SU-DHL-6 (cell line): ENCODE measurements around the gene NTSR1.

Experiments used
- CTCF ChIP-seq: fragments of 200-600 bp; sonication (generic); IDR thresholded peaks from one replicate; pipeline ENCODE4 v1.5.1; 2017; ENCODE audit warnings: antibody characterized with exemption, mild to moderate bottlenecking, low read length, moderate library complexity; ENCODE audit not compliant: insufficient read depth, poor library complexity, severe bottlenecking
- EZH2phosphoT487 ChIP-seq: fragments of 200-600 bp; sonication (generic), shearing (Covaris generic); conservative IDR thresholded peaks from 2 replicates; pipeline ENCODE4 v1.6.1; 2018; ENCODE audit warnings: mild to moderate bottlenecking, antibody characterized with exemption, low read length, moderate library complexity, mixed read lengths

GRCh38 chr20:62779417-62779685, 70.7 kb downstream of the NTSR1 start:
- TF ChIP-seq CTCF (no peak), EZH2phosphoT487 (no peak)
